Hindlimb muscle (tissue), 1 donor: ENCODE measurements around the gene PCDHGA3. TPM values are rescaled to one million over a fixed set of nuclear protein-coding genes. Genes with fewer than 3 reads are reported as not detected.
"Not testable (repeated sequence)": the region's sequence is repeated elsewhere in the genome, so short reads cannot be mapped to it uniquely, and the experiment has no call there.

Source experiments
- DNase-seq: peaks from one replicate; pipeline ENCODE4 v3.0.0-alpha.2; 2013
- polyA plus RNA-seq: library from polyadenylated mRNA; unstranded; fragments of 120-200 nt; gene quantifications from one replicate; pipeline ENCODE4 v1.2.1, GENCODE V29; 2013; ENCODE audit not compliant: insufficient read length

The PCDHGA3 gene
- polyA plus RNA-seq, 1 donor: 1.0 TPM

- no peak for DNase-seq
Observed at GRCh38 chr5:141349917-141350619, 6.4 kb downstream of the PCDHGA3 start, which contains the start of gene PCDHGB1. Gene PCDHGB1, plus strand, starts transcription at chr5:141350099. Its CDS starts 162 bp downstream, at chr5:141350261.

GRCh38 chr5:141351591-141351990, 8.0 kb downstream of the PCDHGA3 start:
- no peak for DNase-seq

DNA sequence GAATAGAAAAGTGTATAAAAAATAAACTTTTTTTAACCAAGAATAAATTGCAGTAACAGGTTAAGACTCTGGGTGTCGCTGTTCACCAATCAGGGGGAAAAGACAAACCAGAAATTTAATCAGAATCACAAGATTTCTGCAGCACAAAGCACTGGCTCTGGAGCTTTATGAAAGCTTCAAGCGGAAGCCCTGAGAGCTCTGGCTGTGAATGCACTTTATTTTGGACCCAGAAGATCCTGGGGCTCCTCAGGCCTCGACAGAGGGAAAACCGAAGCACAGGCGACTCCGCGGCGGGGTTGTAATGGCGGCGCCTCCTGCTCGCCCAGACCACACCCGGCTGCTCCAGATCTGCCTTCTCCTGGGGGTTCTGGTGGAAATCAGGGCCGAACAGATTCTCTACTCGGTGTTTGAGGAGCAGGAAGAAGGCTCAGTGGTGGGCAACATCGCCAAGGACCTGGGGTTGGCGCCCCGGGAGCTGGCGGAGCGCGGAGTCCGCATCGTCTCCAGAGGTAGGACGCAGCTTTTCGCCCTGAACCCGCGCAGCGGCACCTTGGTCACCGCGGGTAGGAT, 11.4 kb downstream of the PCDHGA3 start, which contains the start of gene PCDHGA4:
PCDHGA4 (plus strand) TSS at position 122 of the 570 bp plus-strand sequence; CDS start at position 209, 87 bp downstream.
- no peak for DNase-seq

DNA sequence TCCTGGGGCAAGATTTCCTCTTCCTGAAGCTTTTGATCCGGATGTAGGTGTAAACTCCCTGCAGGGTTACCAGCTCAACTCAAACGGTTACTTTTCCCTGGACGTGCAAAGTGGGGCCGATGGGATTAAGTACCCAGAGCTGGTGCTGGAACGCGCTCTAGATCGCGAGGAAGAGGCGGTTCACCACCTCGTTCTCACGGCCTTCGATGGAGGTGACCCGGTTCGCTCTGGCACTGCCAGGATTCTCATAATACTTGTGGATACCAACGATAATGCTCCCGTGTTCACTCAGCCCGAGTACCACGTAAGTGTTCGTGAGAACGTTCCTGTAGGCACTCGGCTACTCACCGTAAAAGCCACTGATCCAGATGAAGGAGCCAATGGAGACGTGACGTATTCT, 12.0 kb downstream of the PCDHGA3 start:
- no peak for DNase-seq

GRCh38 chr5:141356133-141356532, 12.5 kb downstream of the PCDHGA3 start:
- no peak for DNase-seq

DNA sequence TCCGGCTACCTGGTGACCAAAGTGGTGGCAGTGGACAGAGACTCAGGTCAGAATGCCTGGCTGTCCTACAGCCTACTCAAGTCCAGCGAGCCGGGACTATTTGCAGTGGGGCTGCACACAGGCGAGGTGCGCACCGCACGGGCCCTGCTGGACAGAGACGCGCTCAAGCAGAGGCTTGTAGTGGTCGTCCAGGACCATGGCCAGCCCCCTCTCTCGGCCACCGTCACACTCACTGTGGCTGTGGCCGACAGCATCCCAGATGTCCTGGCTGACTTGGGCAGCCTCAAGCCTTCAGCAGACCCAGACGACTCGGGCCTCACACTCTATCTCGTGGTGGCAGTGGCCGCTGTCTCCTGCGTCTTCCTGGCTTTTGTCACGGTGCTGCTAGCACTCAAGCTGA, 13.3 kb downstream of the PCDHGA3 start:
- no peak for DNase-seq

DNA sequence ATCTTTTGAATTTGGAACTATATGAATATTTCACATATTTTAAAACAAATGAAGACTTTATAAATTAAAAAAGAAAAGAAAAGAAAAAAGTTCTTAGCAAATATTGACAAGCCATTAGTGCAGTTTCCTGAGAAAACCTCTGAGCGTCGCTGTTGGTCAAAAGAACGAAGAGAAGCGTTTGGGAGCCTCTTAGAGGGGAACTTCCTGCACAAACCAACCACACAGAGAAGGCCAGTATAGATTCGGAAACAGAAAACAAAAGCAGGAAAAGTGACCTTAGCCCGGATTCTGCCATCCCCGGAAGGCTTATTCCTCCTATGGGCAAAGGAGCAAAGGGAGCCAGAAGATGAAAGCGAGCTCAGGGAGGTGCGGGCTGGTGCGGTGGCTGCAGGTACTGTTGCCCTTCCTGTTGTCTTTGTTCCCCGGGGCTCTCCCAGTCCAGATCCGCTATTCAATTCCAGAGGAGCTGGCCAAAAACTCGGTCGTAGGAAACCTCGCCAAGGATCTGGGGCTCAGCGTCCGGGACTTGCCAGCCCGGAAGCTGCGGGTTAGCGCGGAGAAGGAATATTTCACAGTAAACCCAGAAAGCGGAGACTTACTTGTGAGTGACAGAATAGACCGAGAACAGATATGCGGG, 16.3 kb downstream of the PCDHGA3 start, which contains the start of gene PCDHGB2:
PCDHGB2 (plus strand) TSS at position 205 of the 637 bp plus-strand sequence; CDS start at position 347, 142 bp downstream.
- DNase-seq: no peak

DNA sequence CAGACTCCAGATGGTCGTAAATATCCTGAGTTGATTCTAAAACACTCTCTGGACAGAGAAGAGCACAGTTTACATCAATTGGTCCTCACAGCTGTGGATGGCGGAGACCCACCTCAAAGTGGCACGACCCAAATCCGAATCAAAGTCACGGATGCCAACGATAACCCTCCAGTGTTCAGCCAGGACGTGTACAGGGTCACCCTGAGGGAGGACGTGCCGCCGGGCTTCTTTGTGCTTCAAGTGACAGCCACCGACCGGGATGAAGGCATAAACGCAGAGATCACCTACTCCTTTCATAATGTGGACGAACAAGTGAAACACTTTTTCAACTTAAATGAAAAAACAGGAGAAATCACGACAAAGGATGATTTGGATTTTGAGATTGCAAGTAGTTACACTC, 17.1 kb downstream of the PCDHGA3 start:
- no peak for DNase-seq

- DNase-seq: no peak
Observed at GRCh38 chr5:141362719-141363118, 19.1 kb downstream of the PCDHGA3 start.

GRCh38 chr5:141363952-141364660, 20.5 kb downstream of the PCDHGA3 start, which contains the start of gene PCDHGA5:
Gene PCDHGA5, plus strand, starts transcription at chr5:141364162. Its CDS starts 169 bp downstream, at chr5:141364331.
- no peak for DNase-seq

DNA sequence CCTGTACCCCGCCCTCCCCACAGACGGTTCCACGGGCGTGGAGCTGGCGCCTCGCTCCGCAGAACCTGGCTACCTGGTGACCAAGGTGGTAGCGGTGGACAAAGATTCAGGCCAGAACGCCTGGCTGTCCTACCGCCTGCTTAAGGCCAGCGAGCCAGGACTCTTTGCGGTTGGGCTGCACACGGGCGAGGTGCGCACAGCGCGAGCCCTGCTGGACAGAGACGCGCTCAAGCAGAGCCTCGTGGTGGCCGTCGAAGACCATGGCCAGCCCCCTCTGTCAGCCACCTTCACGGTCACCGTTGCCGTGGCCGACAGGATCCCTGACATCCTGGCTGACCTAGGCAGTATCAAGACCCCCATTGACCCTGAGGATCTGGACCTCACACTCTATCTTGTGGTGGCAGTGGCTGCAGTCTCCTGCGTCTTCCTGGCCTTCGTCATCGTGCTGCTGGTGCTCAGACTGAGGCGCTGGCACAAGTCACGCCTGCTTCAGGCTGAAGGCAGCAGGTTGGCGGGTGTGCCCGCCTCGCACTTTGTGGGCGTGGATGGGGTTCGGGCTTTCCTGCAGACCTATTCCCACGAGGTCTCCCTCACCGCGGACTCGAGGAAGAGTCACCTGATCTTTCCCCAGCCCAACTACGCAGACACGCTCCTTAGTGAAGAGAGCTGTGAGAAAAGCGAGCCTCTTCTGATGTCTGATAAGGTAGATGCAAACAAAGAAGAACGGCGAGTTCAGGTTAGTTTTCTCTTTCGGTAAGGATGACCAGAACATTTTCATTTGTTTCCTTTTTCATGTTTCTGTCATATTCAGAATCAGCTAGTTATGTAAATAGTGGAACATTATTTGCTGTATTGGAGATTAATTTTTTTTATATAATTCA, 22.6 kb downstream of the PCDHGA3 start:
- no peak for DNase-seq

DNA sequence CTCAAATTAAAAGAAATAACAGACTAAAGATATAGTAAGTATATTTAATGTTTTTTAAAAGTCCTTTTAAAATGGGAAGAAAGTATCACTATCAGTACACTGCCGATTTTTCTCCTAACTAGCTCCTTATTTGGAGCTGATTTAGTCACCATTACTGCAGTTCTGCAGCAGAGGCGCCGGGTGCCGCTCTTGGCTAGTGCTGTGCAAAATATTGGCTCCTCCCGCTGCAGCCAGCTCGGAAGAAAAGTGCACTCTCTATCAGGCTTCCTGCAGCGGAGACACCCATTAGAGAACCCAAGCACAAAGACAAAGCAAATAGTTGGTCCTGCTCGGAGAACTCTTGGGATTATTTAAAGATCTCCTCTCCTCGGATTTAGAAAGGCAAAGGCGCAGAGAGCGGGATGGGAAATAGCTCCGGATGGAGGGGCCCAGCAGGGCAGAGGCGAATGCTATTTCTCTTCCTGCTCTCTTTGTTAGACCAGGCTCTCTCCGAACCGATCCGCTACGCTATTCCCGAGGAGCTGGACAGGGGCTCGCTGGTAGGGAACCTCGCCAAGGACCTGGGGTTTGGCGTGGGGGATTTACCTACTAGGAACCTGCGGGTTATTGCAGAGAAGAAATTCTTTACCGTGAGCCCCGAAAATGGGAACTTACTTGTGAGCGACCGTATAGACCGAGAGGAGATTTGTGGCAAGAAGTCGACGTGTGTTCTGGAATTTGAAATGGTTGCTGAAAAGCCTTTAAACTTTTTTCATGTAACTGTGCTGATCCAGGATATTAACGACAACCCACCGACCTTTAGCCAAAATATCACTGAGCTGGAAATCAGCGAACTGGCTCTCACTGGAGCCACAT, 26.6 kb downstream of the PCDHGA3 start, which contains the start of gene PCDHGB3:
PCDHGB3 (plus strand) TSS at position 249 of the 855 bp plus-strand sequence; CDS start at position 402, 153 bp downstream.
- DNase-seq: no peak

DNA sequence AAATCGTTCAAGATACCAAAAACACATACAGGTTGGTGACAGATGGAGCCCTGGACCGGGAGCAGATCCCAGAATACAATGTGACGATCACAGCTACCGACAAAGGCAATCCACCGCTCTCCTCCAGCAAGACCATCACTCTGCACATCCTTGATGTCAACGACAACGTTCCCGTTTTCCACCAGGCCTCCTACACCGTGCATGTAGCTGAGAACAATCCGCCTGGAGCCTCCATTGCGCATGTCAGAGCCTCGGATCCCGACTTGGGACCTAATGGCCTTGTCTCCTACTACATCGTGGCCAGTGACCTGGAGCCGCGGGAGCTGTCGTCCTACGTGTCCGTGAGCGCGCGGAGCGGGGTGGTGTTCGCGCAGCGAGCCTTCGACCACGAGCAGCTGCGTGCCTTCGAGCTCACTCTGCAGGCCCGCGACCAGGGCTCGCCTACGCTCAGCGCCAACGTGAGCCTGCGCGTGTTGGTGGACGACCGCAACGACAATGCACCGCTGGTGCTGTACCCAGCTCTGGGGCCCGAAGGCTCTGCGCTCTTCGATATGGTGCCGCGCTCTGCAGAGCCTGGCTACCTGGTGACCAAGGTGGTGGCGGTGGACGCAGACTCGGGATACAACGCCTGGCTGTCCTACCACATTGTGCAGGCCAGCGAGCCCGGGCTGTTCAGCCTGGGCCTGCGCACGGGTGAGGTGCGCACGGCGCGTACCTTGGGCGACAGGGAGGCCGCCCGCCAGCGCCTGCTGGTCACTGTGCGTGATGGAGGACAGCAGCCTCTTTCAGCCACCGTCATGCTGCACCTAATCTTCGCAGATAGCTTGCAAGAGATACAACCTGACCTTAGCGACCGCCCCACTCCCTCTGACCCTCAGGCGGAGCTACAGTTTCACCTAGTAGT, 28.2 kb downstream of the PCDHGA3 start:
- no peak for DNase-seq

DNA sequence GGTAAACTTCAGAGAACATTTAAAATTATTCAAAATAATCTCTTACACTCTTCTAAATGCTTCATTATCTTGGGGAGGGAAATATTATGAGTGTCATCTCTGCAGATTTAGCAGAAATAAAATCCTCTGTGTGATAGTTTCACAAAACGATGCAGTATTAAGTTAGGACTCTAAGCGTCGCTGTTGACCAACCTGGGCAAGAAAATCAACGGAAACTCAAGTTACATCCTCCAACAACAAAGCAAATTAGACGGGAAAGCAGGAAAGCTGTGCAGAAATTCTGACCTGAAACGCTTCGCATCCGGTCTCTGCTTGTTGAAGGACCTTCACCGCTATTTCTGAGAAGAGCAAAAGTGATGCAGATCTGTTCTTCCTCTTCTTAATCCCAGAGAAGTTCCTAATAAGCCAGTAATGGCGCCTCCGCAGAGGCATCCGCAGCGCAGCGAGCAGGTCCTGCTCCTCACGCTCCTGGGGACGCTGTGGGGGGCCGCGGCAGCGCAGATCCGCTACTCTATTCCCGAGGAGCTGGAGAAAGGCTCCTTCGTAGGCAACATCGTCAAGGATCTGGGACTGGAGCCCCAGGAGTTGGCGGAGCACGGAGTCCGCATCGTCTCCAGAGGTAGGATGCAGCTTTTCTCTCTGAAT, 30.2 kb downstream of the PCDHGA3 start, which contains the start of gene PCDHGA6:
PCDHGA6 (plus strand) TSS at position 219 of the 645 bp plus-strand sequence; CDS start at position 412, 193 bp downstream.
- no peak for DNase-seq

GRCh38 chr5:141374627-141375026, 31.0 kb downstream of the PCDHGA3 start:
- DNase-seq: no peak

DNA sequence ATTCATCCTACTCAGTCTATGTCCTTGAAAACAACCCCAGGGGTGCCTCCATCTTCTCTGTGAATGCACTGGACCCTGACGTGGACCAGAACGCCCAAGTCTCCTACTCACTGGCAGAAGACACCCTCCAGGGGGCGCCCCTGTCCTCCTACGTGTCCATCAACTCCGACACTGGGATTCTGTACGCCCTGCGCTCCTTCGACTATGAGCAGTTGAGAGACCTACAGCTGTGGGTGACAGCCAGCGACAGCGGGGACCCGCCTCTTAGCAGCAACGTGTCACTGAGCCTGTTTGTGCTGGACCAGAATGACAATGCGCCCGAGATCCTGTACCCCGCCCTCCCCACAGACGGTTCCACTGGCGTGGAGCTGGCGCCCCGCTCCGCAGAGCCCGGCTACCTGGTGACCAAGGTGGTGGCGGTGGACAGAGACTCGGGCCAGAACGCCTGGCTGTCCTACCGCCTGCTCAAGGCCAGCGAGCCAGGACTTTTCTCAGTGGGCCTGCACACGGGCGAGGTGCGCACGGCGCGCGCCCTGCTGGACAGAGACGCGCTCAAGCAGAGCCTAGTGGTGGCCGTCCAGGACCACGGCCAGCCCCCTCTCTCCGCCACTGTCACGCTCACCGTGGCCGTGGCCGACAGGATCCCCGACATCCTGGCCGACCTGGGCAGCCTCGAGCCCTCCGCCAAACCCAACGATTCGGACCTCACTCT, 32.0 kb downstream of the PCDHGA3 start:
- DNase-seq: not testable (repeated sequence)

GRCh38 chr5:141382469-141383294, 39.1 kb downstream of the PCDHGA3 start, which contains the start of gene PCDHGA7:
Gene PCDHGA7, plus strand, starts transcription at chr5:141382742. Its CDS starts 158 bp downstream, at chr5:141382900.
- DNase-seq: no peak
